Ectodermal cell (in vitro differentiated cells): Measurements from ENCODE around the gene HECA.
A peak's percentile ranks its signal among the peaks of the same experiment; 100 is the strongest.
"Not testable (repeated sequence)": the region's sequence is repeated elsewhere in the genome, so short reads cannot be mapped to it uniquely, and the experiment has no call there.

Experiments
- H3K27ac ChIP-seq: 2 replicates; pipeline ENCODE4 v1.7.0; 2013; ENCODE audit warnings: mild to moderate bottlenecking, low read depth, low read length; ENCODE audit not compliant: insufficient read depth, poor library complexity, severe bottlenecking
- H3K27me3 ChIP-seq: 2 replicates; pipeline ENCODE4 v1.7.0; 2013; ENCODE audit warnings: mild to moderate bottlenecking, low read length; ENCODE audit not compliant: insufficient read depth, control insufficient read depth, poor library complexity, severe bottlenecking
- H3K36me3 ChIP-seq: one replicate; pipeline ENCODE4 v1.7.0; 2013; ENCODE audit warnings: low read length; ENCODE audit not compliant: control insufficient read depth, insufficient read depth
- H3K4me1 ChIP-seq: one replicate; pipeline ENCODE4 v1.7.0; 2013; ENCODE audit warnings: low read length; ENCODE audit not compliant: control insufficient read depth, insufficient read depth
- H3K4me3 ChIP-seq: 2 replicates; pipeline ENCODE4 v1.7.0; 2013; ENCODE audit warnings: low read depth, low read length, control low read depth; ENCODE audit not compliant: insufficient read depth
- H3K9me3 ChIP-seq: 2 replicates; pipeline ENCODE4 v1.7.0; 2013; ENCODE audit warnings: mild to moderate bottlenecking, low read length, moderate library complexity; ENCODE audit not compliant: control insufficient read depth
- WGBS, 2 experiments: methylation state at CpG; one replicate each; pipeline ENCODE4 v1.1.7; 2013; ENCODE audit warnings: missing lambda C conversion rate in 2 of 2; 5-methylcytosine and 5-hydroxymethylcytosine counted together

The HECA gene

DNA sequence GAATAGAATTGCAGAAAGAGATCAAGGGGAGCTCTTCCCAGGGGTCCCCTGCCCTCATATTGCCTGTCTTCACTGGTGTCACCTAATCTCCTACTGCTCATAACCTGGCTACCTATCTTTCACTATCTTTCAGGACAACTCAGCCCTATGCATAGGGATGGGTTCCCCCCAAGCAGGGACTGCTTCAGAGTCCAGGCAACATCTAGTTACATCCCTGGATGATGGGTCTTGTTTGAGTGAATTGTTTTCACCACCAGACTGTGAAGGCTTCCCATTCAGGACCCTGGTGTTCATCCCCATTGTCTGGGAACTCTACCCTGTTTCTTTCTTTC is 850 bp upstream of the HECA start:
- no peaks in the 10 kb centered on the region for H3K4me1 ChIP-seq
- H3K27ac ChIP-seq = no peak overlapping the region
- no peaks in the 10 kb centered on the region for H3K36me3 ChIP-seq
- H3K4me3 ChIP-seq = no peak overlapping the region
- H3K9me3 ChIP-seq = no peaks in the 10 kb centered on the region
- H3K27me3 ChIP-seq = peaks cover 12% of the 10 kb centered on the region

DNA sequence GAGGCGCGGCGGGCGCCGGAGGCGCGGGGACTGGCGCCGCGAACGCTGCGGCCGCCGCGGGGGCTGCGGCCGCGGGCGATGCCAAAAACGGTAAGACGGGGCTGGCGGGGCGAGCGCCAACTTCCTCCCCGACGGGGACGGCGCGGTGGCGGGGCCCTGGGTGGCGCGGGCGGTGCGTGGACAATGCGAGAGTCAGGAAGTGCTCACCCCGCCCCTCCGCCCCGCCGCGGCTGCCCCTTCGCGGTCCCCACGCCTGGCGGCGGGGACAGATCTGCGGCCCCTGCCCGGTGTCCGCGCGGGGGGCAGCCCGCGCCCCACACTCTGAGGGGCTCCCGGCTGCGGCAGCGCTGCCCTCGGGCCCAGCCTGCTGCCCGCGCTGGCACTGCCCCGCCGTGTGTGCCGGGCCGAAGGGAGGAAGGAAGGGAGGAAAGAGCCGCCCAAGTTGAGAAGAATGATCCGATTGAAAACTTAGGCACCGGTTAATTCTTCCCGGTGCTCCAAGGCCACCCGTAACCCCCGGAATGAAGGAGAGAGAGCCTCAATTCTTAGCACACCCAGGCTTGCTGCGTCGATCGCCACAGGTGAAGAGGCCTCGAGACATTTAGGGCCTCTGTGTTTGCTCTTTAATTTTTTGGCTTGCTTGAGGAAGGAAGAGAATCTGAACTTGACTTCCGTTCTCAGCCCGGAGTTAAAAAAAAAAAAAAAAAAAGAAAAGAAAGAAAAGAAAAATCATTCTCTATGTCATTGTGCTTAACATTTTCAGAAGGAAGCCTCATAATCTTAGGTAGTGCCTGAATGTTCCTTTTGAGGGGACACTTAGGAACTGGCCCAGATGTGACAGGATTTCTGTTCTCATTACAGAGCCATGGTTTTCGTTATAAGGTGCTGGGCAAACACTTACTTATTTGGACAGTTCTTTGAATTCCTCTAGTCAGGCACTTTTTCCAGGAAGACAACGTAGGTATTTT is 982 bp downstream of the HECA start:
- H3K36me3 ChIP-seq = no peaks in the 10 kb centered on the region
- WGBS, 2 experiments = 3% methylated on average over 74 to 76 of the region's 76 CpGs
- H3K9me3 ChIP-seq = no peaks in the 10 kb centered on the region
- H3K4me1 ChIP-seq = no peaks in the 10 kb centered on the region
- peaks cover 12% of the 10 kb centered on the region for H3K27me3 ChIP-seq
- peak overlapping the region; percentile 77 for H3K4me3 ChIP-seq
- H3K27ac ChIP-seq = no peak overlapping the region

DNA sequence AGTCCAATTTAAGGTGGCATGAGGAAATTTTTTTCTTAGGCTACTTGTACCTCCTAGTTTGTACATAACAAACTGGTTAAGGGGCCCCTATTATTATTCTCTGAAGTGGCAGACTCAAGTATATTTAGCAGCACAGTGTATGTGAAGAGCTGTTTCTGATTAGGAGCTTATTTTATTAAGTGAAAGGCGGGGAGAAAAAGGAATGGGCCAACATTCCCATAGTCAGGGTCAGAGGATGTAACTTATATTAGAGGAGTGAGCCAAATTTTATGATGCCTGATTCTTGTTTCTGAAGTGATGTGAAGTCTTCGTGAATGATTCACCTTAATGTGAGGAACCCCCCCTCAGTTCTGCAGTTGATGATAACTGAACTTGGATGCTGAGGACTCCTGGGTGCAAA is 2.8 kb downstream of the HECA start:
- Histone ChIP-seq H3K27ac (no peak overlapping the region), H3K36me3 (no peaks in the 10 kb centered on the region), H3K4me3 (no peak overlapping the region), H3K4me1 (no peaks in the 10 kb centered on the region), H3K9me3 (no peaks in the 10 kb centered on the region), H3K27me3 (peaks cover 12% of the 10 kb centered on the region)
- 84 to 91% methylated on average over 2 of the region's 2 CpGs for WGBS, 2 experiments

DNA sequence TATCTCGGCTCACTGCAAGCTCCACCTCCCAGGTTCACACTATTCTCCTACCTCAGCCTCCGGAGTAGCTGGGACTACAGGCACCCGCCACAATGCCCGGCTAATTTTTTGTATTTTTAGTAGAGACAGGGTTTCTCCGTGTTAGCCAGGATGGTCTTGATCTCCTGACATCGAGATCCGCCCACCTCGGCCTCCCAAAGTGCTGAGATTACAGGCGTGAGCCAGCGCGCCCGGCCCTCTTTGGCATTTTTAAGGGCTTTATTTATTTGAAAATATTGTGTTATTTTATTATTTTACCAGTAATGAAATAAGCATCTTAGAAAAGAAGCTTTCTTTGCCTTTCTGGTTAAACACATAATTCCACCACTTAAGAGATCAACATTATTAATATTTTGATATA is 6.0 kb downstream of the HECA start:
- not testable (repeated sequence) for H3K4me1 ChIP-seq, H3K9me3 ChIP-seq, H3K36me3 ChIP-seq, H3K27me3 ChIP-seq, H3K27ac ChIP-seq, H3K4me3 ChIP-seq
- WGBS, 2 experiments = 85 to 95% methylated on average over 7 to 10 of the region's 12 CpGs

DNA sequence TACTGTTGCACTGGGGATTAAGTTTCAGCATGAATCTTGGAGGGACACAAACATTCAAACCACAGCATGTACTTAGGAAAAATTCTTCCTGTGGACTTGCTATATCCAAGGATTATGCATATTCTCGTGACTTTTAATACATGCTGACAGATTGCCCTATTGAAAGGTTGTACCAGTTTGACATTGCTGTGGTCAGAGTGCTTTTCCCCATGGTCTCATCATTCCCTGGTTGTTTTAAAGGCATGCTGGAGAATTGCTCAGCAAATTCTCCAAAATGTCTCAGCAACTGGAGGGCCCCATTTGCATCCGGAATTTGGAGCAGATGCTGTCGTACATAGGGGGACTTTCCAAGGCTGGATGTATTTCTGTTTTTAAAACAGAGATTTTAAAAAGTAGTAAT is 7.4 kb downstream of the HECA start:
- 96 to 99% methylated on average over 3 of the region's 3 CpGs for WGBS, 2 experiments
- Histone ChIP-seq H3K4me1 (no peaks in the 10 kb centered on the region), H3K9me3 (no peaks in the 10 kb centered on the region), H3K4me3 (no peak overlapping the region), H3K27ac (no peak overlapping the region), H3K27me3 (no peaks in the 10 kb centered on the region), H3K36me3 (no peaks in the 10 kb centered on the region)

DNA sequence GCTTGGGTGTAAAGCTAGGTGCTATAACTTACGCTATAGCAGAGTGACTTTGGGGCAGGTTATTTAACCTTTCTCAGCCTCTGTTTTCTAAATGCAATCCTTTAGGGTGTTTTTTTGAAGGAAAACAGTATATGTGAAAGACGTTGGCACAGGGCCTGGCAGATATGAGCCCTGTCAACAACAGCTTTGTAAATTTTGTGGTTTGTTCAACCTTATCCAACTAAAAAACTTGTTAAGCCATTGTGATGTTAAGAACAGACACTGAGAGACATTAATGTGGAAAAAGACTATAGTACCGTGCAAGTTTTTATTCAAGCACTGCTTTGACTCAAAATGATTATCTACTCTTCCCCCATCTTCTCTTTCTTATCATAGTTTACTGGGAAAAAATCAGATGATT is 8.2 kb downstream of the HECA start:
- no peaks in the 10 kb centered on the region for H3K9me3 ChIP-seq
- H3K27ac ChIP-seq = no peak overlapping the region
- WGBS, 2 experiments = 92 to 95% methylated on average over 2 to 3 of the region's 3 CpGs
- H3K4me3 ChIP-seq = no peak overlapping the region
- H3K27me3 ChIP-seq = no peaks in the 10 kb centered on the region
- H3K4me1 ChIP-seq = no peaks in the 10 kb centered on the region
- no peaks in the 10 kb centered on the region for H3K36me3 ChIP-seq

DNA sequence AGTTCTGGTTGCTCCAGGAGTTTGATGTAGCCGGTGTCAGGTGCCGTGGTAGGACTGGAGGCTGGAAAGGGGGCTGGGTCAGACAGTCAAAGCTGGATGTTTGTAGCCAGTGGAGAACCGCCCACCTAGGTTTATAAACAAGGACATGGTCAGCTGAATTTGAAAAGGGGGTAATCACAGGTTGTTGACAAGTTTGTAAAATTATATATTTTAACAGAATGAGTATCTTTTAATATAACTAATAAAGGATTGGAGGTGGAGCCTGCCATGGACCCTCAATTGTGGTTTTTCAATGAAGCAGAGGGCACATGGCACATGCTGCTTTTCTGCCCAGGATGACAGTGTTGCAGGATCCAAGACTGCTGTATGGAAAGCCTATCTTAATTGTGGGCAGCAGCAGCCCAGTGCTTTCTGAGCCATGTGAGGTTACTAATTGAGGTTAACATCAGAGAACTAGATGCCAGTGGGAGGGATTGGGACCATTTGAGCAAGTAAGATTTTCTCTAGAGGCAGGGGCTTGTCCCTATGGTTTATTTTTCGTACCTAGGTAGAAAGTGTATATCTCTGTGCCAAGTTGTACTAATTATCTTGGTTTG is 9.7 kb downstream of the HECA start:
- Histone ChIP-seq H3K27ac (no peak overlapping the region), H3K9me3 (no peaks in the 10 kb centered on the region), H3K27me3 (no peaks in the 10 kb centered on the region), H3K4me3 (no peak overlapping the region), H3K36me3 (no peaks in the 10 kb centered on the region), H3K4me1 (peaks cover 4% of the 10 kb centered on the region)
- 91 to 94% methylated on average over 4 of the region's 4 CpGs for WGBS, 2 experiments

DNA sequence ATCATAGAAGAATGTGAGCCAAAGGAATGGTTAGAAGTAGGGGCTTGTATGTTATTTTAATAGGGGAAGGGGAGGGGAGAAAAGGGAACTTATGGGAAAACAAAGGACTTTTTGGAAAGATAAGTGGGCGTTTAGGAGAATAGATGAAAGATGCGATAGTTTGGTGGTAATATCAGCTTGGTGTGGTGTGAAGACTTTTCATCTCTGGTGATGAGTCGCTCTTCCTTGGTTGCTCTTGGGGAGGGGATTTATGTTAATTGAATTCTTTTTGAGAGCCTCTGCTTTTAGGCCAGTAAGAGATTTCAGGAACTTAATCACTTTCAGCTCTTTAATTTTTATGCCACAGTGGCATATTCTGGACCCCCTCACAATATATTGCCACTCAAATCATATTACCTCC is 10.8 kb downstream of the HECA start:
- Histone ChIP-seq H3K9me3 (no peaks in the 10 kb centered on the region), H3K36me3 (no peaks in the 10 kb centered on the region), H3K27ac (no peak overlapping the region), H3K4me1 (peaks cover 6% of the 10 kb centered on the region), H3K4me3 (no peak overlapping the region), H3K27me3 (no peaks in the 10 kb centered on the region)
- 90 to 94% methylated on average over 3 of the region's 3 CpGs for WGBS, 2 experiments

DNA sequence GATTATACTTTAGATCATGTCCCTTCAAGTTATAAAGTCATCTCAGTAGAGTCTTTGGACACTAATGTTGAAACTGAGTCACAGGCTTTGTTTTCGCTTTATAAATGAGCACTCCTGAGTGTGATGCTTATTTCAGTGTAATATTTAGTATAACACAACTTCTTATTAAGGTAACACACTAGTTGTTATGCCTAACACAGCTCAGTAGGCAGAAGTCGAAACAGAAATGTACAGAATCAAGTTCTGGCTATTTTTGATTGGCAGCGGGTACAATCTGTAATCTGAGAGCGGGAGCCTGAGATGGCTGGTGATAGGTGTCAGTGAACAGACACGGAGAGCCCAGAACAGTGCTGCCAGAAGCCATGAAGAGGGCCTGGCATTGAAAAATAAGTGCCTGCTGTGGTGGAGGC is 11.4 kb downstream of the HECA start:
- 95% methylated on average over 5 of the region's 5 CpGs for WGBS, 2 experiments

DNA sequence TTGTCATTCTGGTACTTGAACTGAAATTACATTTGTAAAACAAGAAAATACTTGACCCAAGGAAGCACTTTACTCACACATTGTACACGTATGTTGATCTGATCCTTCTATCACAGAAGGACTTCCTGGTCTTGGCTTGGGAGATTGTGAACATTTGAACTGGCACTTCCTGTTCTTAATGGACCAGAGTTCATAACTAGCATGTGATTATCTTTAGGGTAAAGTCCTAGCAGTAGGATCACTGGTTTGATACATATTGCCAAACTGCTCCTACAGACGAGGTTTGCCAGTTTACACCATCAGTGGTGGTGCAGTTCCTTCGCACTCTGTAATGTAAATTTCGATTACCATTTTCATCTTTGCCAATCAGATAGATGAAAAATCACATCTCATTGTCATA is 12.7 kb downstream of the HECA start:
- Histone ChIP-seq H3K27me3 (no peaks in the 10 kb centered on the region), H3K4me1 (peaks cover 12% of the 10 kb centered on the region), H3K27ac (no peak overlapping the region), H3K4me3 (no peak overlapping the region), H3K36me3 (no peaks in the 10 kb centered on the region), H3K9me3 (no peaks in the 10 kb centered on the region)
- WGBS, 2 experiments = 95 to 99% methylated on average over 4 of the region's 4 CpGs

More for the DNA sequence above, 11.4 kb downstream of the HECA start:
- no peaks in the 10 kb centered on the region for H3K36me3 ChIP-seq
- no peak overlapping the region for H3K4me3 ChIP-seq
- H3K27ac ChIP-seq = no peak overlapping the region
- H3K9me3 ChIP-seq = no peaks in the 10 kb centered on the region
- peaks cover 12% of the 10 kb centered on the region for H3K4me1 ChIP-seq
- H3K27me3 ChIP-seq = no peaks in the 10 kb centered on the region
